Measurements from ENCODE around the gene OR2K2. TPM values are rescaled to one million over a fixed set of nuclear protein-coding genes. Genes with fewer than 3 reads are reported as not detected.

Gene OR2K2, protein sequence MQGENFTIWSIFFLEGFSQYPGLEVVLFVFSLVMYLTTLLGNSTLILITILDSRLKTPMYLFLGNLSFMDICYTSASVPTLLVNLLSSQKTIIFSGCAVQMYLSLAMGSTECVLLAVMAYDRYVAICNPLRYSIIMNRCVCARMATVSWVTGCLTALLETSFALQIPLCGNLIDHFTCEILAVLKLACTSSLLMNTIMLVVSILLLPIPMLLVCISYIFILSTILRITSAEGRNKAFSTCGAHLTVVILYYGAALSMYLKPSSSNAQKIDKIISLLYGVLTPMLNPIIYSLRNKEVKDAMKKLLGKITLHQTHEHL
- total RNA-seq: not detected in 2 replicates

DNA sequence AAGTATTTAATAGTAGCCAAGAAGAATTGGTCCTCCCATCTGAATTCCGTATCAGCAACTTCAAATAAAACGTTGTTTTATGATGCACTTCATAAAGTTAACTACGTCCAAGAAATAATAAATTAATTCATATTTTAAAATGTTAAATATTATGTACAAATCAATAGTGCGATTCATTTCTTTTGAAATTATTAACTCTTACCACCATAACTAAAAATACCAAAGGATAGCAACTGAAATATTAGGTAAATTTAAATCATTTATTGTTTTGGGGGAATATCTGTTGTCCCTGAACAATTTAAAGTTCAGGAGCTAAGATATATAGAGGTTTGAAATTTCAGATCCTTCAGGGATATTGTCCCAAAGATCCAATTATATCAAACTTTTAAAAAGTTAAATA lies at the start of gene OR2K2:
TSS of gene OR2K2 (minus strand) at position 101 of the 400 bp plus-strand sequence. CDS start 1,791 bp downstream, outside the sequence.
- no peak within 1 kb of the TSS for H3K4me3 Mint-ChIP-seq (ENCODE audit: low read depth)
- H3K27ac Mint-ChIP-seq: no peak within 1 kb of the TSS
- intact Hi-C loops (cut with micrococcal nuclease): no loop called here
- DNase-seq (ENCODE audit: low spot score): no peak
- H3K27me3 Mint-ChIP-seq (ENCODE audit: low read depth): peaks cover 2% of the 10 kb centered on the region
- no peaks in the 10 kb centered on the region for H3K36me3 Mint-ChIP-seq (ENCODE audit: low read depth)
- no peaks in the 10 kb centered on the region for H3K9me3 Mint-ChIP-seq
- H3K4me1 Mint-ChIP-seq (ENCODE audit: low read depth): peaks cover 3% of the 10 kb centered on the region

DNA sequence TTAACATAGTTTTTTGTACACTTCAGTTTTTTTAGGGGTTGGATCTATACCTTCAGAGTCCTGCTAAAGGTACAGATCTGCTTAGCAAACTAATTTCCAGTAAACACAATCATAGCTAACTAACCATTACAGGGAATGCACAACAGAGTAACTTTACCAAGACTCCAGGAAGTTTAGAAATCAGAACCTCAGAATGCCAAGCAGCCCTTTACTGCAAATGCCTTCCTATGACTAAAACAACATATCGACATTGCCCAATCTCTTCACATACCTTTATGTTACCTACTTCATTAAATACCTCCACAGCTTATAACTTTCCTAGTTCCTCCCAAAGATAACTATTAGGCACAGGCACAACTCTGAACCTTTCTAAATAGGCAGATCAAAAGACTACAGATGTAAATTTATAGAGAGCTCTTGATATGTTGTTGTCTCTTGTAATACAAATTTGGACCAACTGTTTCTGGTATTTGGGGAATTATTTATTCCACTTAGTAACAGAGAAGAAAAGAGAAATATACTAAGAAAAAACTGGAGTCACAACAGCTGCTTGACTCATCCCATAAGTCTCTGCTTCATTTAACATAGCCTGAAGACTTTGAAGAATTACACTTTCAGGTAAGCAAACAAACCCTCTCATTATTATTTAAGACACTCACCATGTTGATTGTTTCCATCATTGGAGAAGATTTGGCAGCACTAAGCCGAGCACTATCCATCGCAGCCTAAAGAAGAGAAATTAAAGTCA lies 46.0 kb upstream of the OR2K2 start:
- H3K36me3 Mint-ChIP-seq (ENCODE audit: low read depth): peaks cover 73% of the 10 kb centered on the region
- no peaks in the 10 kb centered on the region for H3K27me3 Mint-ChIP-seq (ENCODE audit: low read depth)
- DNase-seq (ENCODE audit: low spot score): no peak

DNA sequence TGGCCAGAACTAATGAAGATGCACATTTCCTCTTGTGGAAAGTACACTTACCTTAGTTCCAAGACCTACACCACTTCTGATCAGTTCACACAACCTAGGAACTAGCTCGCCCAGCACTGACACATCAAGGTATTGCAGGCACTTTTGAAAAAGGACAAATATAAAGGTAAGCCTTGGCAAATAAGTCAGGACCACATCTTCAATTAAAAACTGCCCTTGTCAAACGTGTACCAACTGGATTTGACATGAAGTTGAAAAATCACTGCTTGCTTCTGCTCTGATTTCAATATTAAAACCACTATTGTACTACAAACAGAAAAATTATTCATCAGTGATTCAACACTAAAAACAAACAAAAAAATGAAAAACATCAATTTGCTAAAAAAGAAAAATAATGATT lies 45.0 kb upstream of the OR2K2 start:
- H3K27me3 Mint-ChIP-seq (ENCODE audit: low read depth): no peaks in the 10 kb centered on the region
- intact Hi-C loops (cut with micrococcal nuclease): no loop called here
- peaks cover 75% of the 10 kb centered on the region for H3K36me3 Mint-ChIP-seq (ENCODE audit: low read depth)
- H3K4me3 Mint-ChIP-seq (ENCODE audit: low read depth): no peak overlapping the region
- no peak for DNase-seq (ENCODE audit: low spot score)
- H3K9me3 Mint-ChIP-seq: no peaks in the 10 kb centered on the region
- no peaks in the 10 kb centered on the region for H3K4me1 Mint-ChIP-seq (ENCODE audit: low read depth)
- no peak overlapping the region for H3K27ac Mint-ChIP-seq

More for the DNA sequence above, 46.0 kb upstream of the OR2K2 start:
- Mint-ChIP-seq H3K9me3 (no peaks in the 10 kb centered on the region), H3K27ac (no peak overlapping the region), H3K4me1 (ENCODE audit: low read depth) (no peaks in the 10 kb centered on the region), H3K4me3 (ENCODE audit: low read depth) (no peak overlapping the region)
- intact Hi-C loops (cut with micrococcal nuclease): no loop called here

DNA sequence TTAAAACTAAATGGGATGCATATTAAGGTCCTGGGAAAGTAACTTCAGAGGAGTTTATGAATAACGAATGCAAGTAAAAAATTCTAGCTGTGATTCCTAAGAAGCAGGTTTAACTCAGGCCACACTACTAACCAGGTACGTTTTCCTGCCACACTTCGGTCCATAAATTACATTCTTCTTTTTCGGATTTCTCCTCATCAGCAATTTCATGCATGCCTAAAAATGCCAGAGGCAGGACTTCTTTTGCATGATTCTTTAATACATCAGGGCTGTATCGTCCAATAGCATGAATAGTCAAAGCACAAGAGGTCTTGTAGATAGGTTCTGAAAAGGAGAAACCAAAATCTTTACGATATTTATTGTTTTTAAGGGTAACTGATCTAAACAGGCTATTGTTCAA lies 42.3 kb upstream of the OR2K2 start:
- H3K27ac Mint-ChIP-seq: no peak overlapping the region
- DNase-seq (ENCODE audit: low spot score): no peak
- H3K36me3 Mint-ChIP-seq (ENCODE audit: low read depth): peaks cover 85% of the 10 kb centered on the region
- H3K4me3 Mint-ChIP-seq (ENCODE audit: low read depth): no peak overlapping the region
- intact Hi-C loops (cut with micrococcal nuclease): no loop called here
- H3K4me1 Mint-ChIP-seq (ENCODE audit: low read depth): no peaks in the 10 kb centered on the region
- no peaks in the 10 kb centered on the region for H3K27me3 Mint-ChIP-seq (ENCODE audit: low read depth)
- no peaks in the 10 kb centered on the region for H3K9me3 Mint-ChIP-seq

DNA sequence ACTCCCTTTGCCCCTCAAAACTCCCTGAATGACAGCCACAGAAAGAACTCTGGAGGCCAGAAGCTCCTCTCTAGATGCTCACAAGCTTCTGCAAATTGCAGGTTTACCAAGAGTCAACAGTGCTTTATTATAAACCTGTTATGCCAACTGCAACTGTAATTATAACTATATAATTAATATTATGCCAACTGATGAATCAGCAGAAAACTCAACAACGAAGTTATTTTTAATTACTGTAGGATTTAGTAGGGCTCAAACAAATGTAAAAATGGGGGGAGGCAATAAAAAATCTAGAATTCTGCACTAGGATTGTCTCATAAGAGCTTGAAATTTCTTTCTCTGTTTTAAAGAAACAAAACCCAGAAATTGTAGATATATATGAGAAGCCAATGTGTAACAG lies 37.0 kb upstream of the OR2K2 start:
- H3K36me3 Mint-ChIP-seq (ENCODE audit: low read depth): peaks cover 85% of the 10 kb centered on the region
- H3K4me1 Mint-ChIP-seq (ENCODE audit: low read depth): no peaks in the 10 kb centered on the region
- DNase-seq (ENCODE audit: low spot score): no peak
- H3K9me3 Mint-ChIP-seq: no peaks in the 10 kb centered on the region
- no peak overlapping the region for H3K27ac Mint-ChIP-seq
- H3K4me3 Mint-ChIP-seq (ENCODE audit: low read depth): no peak overlapping the region
- intact Hi-C loops (cut with micrococcal nuclease): no loop called here
- H3K27me3 Mint-ChIP-seq (ENCODE audit: low read depth): no peaks in the 10 kb centered on the region

DNA sequence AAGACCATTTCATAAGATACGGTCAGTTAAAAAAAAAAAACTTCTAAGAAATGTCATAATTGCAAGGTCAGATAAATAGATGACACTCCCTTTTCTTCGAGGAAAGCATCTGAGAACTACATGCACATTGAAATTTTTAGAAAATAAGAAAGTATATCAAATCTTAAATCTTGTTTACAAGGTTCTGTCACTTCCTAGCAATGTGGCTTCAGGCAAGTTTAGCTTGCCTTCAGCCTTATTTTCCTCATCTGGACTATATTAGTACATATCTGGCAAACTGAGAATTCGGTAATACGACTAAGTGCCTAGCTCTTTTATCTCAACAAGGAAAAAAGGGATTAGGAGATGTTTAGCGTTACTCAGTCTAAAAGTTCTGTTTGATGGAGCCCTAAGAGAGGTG lies 32.5 kb upstream of the OR2K2 start:
- no peak for DNase-seq (ENCODE audit: low spot score)
- Mint-ChIP-seq H3K9me3 (no peaks in the 10 kb centered on the region), H3K4me1 (ENCODE audit: low read depth) (no peaks in the 10 kb centered on the region), H3K27me3 (ENCODE audit: low read depth) (no peaks in the 10 kb centered on the region), H3K4me3 (ENCODE audit: low read depth) (no peak overlapping the region), H3K27ac (no peak overlapping the region), H3K36me3 (ENCODE audit: low read depth) (peaks cover 58% of the 10 kb centered on the region)
- intact Hi-C loops (cut with micrococcal nuclease): no loop called here

DNA sequence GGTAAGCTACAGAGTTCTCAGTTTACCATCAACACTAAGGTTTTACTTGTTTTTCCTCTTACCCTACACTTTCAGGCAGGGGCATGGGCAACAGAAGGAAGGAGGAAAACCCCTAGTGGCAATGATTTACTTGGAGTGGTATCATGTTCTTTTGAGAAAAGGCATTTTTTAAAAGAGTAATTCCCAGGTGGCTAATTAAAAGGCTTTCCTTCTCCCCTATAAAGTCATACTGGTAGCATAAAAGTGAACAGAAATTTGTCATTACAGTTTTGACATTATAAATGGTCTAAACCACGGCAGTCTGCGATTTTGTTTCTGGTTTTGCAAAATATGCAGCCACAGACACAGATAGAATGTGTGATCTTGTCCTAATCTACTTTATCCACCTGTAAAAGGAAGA lies 30.9 kb upstream of the OR2K2 start:
- Mint-ChIP-seq H3K27ac (no peak overlapping the region), H3K27me3 (ENCODE audit: low read depth) (no peaks in the 10 kb centered on the region), H3K4me1 (ENCODE audit: low read depth) (peaks cover 4% of the 10 kb centered on the region), H3K4me3 (ENCODE audit: low read depth) (no peak overlapping the region), H3K36me3 (ENCODE audit: low read depth) (peaks cover 47% of the 10 kb centered on the region), H3K9me3 (no peaks in the 10 kb centered on the region)
- DNase-seq (ENCODE audit: low spot score): no peak
- intact Hi-C loops (cut with micrococcal nuclease): no loop called here

DNA sequence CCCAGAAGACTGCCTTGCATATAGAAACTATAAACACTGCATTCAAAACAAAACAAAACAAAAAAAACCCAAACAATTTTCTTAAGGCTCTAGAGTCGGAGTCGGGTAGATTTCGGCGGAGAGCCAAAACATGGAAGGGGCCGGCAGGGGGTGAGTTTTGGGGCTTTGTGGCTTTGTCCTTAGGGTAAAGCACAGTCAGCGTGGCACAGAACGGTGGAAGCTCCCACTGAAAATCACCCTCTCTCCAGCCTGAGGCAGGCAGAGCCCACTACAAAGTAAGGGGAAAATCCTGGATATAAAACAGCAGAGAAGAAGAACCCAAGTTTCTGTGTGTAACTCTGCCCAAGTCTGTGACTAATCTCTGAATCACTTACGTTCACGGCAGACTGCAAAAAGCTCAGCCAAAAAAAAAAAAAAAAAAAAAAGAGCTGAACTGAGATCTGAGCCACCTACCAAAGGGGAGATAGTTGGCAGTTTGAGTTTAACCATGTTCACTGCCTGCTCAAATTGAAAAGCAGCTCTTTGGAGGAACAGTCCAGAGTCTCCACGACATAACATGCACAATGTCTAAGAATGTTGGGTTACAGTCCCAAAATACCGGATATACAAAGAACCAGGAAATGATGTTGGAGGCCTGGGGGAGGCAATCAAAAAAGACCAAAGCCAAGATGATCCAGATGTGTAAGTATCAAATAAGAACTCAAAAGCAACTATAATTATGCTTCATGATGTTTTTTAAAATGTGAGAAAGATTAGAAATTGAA lies 26.6 kb upstream of the OR2K2 start:
- no peak for DNase-seq (ENCODE audit: low spot score)
- no peak overlapping the region for H3K27ac Mint-ChIP-seq
- H3K27me3 Mint-ChIP-seq (ENCODE audit: low read depth): peaks cover 6% of the 10 kb centered on the region
- peaks cover 10% of the 10 kb centered on the region for H3K4me1 Mint-ChIP-seq (ENCODE audit: low read depth)
- no peak overlapping the region for H3K4me3 Mint-ChIP-seq (ENCODE audit: low read depth)
- H3K9me3 Mint-ChIP-seq: no peaks in the 10 kb centered on the region
- intact Hi-C loops (cut with micrococcal nuclease): no loop called here
- peaks cover 12% of the 10 kb centered on the region for H3K36me3 Mint-ChIP-seq (ENCODE audit: low read depth)

DNA sequence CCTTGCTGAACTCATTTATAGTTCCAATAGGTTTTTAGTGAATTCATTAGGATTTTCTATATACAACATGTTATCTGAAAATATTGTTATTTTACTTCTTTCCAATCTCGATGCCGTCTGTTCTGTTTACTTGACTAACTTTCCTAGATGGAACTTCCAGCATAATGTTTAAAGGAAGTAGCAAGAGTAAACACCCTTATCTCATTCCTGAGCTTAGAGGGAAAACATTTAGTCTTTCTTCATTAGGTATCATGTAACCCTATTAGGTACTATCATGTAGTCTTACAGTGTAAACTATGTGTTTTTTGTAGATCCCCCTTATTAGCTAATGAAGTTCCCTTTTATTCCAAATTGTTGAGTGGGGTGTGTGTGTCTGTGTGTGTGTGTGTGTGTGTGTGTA lies 22.5 kb upstream of the OR2K2 start:
- Mint-ChIP-seq H3K36me3 (ENCODE audit: low read depth) (no peaks in the 10 kb centered on the region), H3K9me3 (no peaks in the 10 kb centered on the region), H3K27ac (no peak overlapping the region), H3K4me3 (ENCODE audit: low read depth) (no peak overlapping the region), H3K4me1 (ENCODE audit: low read depth) (peaks cover 10% of the 10 kb centered on the region), H3K27me3 (ENCODE audit: low read depth) (peaks cover 17% of the 10 kb centered on the region)
- DNase-seq (ENCODE audit: low spot score): no peak
- intact Hi-C loops (cut with micrococcal nuclease): no loop called here

DNA sequence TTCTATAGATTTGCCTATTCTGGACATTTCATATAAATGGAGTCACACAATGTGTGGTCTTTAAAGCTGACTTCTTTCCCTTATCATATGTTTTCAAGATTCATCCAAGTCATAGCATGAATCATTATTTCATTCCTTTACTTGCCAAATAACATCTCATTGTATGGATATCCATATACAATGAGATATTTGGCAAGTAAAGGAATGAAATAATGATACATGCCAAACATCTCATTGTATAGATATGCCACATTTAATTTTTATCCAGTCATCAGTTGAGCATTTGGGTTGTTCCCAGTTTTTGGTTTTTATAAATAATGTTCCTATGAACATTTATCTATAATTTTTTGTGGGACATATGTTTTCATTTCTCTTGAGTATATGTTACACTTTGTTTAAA lies 20.5 kb upstream of the OR2K2 start:
- DNase-seq (ENCODE audit: low spot score): no peak
- no peak overlapping the region for H3K27ac Mint-ChIP-seq
- H3K4me1 Mint-ChIP-seq (ENCODE audit: low read depth): peaks cover 7% of the 10 kb centered on the region
- no peaks in the 10 kb centered on the region for H3K9me3 Mint-ChIP-seq
- H3K36me3 Mint-ChIP-seq (ENCODE audit: low read depth): no peaks in the 10 kb centered on the region
- no peak overlapping the region for H3K4me3 Mint-ChIP-seq (ENCODE audit: low read depth)
- H3K27me3 Mint-ChIP-seq (ENCODE audit: low read depth): peaks cover 17% of the 10 kb centered on the region
- intact Hi-C loops (cut with micrococcal nuclease): no loop called here

DNA sequence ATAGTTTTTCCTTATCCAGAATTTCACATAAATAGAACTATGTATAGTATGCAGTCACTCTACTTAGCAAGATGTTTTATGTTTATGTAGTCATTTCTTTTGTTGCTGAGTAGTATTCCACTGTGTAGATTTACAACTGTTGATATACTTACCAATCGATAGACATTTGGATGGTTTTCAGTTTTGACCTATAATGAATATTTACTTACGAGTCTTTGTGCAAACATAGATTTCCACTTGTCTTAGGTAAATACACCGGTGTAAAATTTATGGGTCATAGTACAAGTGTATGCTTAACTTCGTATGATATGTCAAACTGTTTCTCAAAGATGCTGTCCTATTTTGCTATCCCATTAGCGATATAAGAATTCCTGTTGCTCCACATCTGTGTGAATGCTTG lies 19.7 kb upstream of the OR2K2 start:
- no peaks in the 10 kb centered on the region for H3K9me3 Mint-ChIP-seq
- no peak for DNase-seq (ENCODE audit: low spot score)
- intact Hi-C loops (cut with micrococcal nuclease): no loop called here
- no peak overlapping the region for H3K27ac Mint-ChIP-seq
- peaks cover 17% of the 10 kb centered on the region for H3K27me3 Mint-ChIP-seq (ENCODE audit: low read depth)
- H3K4me3 Mint-ChIP-seq (ENCODE audit: low read depth): no peak overlapping the region
- H3K4me1 Mint-ChIP-seq (ENCODE audit: low read depth): peaks cover 7% of the 10 kb centered on the region
- H3K36me3 Mint-ChIP-seq (ENCODE audit: low read depth): no peaks in the 10 kb centered on the region

DNA sequence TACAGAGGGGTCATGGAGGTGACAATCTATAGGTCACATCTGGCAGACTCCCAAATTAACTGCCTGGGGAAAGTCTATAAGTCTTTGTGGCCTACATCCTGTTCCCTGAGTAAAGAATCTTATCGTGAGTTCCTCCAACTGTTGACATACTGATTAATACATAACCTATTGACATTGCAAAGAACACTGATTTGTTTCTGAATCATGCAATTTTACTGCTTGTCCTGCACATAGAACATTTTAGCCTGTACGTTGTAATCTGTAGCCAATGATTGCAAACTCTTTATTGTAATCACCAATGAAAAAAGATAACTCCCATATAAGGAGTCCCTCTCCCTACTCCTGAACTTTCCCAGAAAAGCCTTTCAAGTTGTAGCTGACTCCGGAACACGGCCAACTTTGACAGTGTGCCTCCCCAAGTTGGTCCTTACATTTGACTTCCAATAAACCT lies 18.8 kb upstream of the OR2K2 start:
- Mint-ChIP-seq H3K27me3 (ENCODE audit: low read depth) (peaks cover 17% of the 10 kb centered on the region), H3K36me3 (ENCODE audit: low read depth) (no peaks in the 10 kb centered on the region), H3K4me1 (ENCODE audit: low read depth) (peaks cover 6% of the 10 kb centered on the region), H3K27ac (no peak overlapping the region), H3K4me3 (ENCODE audit: low read depth) (no peak overlapping the region), H3K9me3 (no peaks in the 10 kb centered on the region)
- intact Hi-C loops (cut with micrococcal nuclease): no loop called here
- no peak for DNase-seq (ENCODE audit: low spot score)
